IMR-90 (cell line): Measurements from ENCODE around the gene JAKMIP3.

ENCODE experiments used
- BHLHE40 ChIP-seq: fragments of 150-350 bp; IDR thresholded peaks from 2 replicates; pipeline ENCODE4 v1.6.1; 2016; ENCODE audit warnings: mild to moderate bottlenecking, low read depth, low read length
- ELK1 ChIP-seq: fragments of 150-350 bp; IDR thresholded peaks from 2 replicates; pipeline ENCODE4 v1.6.1; 2016; ENCODE audit warnings: low read depth, mild to moderate bottlenecking, low read length, moderate library complexity, borderline replicate concordance
- MAFK ChIP-seq: IDR thresholded peaks from 2 replicates; pipeline ENCODE4 v1.6.1; 2012; ENCODE audit warnings: low read depth, low read length, improper control_type of control experiment
- MAZ ChIP-seq: IDR thresholded peaks from 2 replicates; pipeline ENCODE4 v1.6.1; 2012; ENCODE audit warnings: low read depth, mild to moderate bottlenecking, low read length, improper control_type of control experiment, moderate library complexity, borderline replicate concordance
- MXI1 ChIP-seq: IDR thresholded peaks from 2 replicates; pipeline ENCODE4 v1.6.1; 2012; ENCODE audit warnings: low read depth, mild to moderate bottlenecking, low read length, moderate library complexity, borderline replicate concordance
- NFE2L2 ChIP-seq: fragments of 150-350 bp; IDR thresholded peaks from 2 replicates; pipeline ENCODE4 v1.6.1; 2016; ENCODE audit warnings: low read depth, mild to moderate bottlenecking, low read length
- POLR2A ChIP-seq: IDR thresholded peaks from 2 replicates; pipeline ENCODE4 v1.6.1; 2012; ENCODE audit warnings: mild to moderate bottlenecking, low read depth, low read length
- RAD21 ChIP-seq: IDR thresholded peaks from 2 replicates; pipeline ENCODE4 v1.6.1; 2012; ENCODE audit warnings: low read length, improper control_type of control experiment
- RFX5 ChIP-seq: IDR thresholded peaks from 2 replicates; pipeline ENCODE4 v1.8.0; 2012; ENCODE audit warnings: low read depth, mild to moderate bottlenecking, low read length, moderate library complexity
- SMC3 ChIP-seq: fragments of 150-350 bp; IDR thresholded peaks from 2 replicates; pipeline ENCODE4 v1.6.1; 2016; ENCODE audit warnings: low read depth, mild to moderate bottlenecking, antibody characterized with exemption, low read length, moderate library complexity
- TF ChIP-seq, protein P1 (sequence below): conservative IDR thresholded peaks from 2 replicates; pipeline ENCODE4 v1.5.1; 2012; ENCODE audit warnings: mild to moderate bottlenecking, low read depth, low read length, improper control_type of control experiment
- TF ChIP-seq, protein P2 (sequence below): fragments of 150-350 bp; IDR thresholded peaks from 2 replicates; pipeline ENCODE4 v1.6.1; 2017; ENCODE audit warnings: mild to moderate bottlenecking, antibody characterized with exemption, low read length, low read depth

- TF ChIP-seq MXI1 (no peak), POLR2A (no peak), BHLHE40 (no peak), ELK1 (no peak), NFE2L2 (no peak), RFX5 (no peak), SMC3 (no peak), RAD21 (no peak), MAFK (no peak), MAZ (no peak)
- TF ChIP-seq, protein P1, sequence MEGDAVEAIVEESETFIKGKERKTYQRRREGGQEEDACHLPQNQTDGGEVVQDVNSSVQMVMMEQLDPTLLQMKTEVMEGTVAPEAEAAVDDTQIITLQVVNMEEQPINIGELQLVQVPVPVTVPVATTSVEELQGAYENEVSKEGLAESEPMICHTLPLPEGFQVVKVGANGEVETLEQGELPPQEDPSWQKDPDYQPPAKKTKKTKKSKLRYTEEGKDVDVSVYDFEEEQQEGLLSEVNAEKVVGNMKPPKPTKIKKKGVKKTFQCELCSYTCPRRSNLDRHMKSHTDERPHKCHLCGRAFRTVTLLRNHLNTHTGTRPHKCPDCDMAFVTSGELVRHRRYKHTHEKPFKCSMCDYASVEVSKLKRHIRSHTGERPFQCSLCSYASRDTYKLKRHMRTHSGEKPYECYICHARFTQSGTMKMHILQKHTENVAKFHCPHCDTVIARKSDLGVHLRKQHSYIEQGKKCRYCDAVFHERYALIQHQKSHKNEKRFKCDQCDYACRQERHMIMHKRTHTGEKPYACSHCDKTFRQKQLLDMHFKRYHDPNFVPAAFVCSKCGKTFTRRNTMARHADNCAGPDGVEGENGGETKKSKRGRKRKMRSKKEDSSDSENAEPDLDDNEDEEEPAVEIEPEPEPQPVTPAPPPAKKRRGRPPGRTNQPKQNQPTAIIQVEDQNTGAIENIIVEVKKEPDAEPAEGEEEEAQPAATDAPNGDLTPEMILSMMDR: no peak
- TF ChIP-seq, protein P2, sequence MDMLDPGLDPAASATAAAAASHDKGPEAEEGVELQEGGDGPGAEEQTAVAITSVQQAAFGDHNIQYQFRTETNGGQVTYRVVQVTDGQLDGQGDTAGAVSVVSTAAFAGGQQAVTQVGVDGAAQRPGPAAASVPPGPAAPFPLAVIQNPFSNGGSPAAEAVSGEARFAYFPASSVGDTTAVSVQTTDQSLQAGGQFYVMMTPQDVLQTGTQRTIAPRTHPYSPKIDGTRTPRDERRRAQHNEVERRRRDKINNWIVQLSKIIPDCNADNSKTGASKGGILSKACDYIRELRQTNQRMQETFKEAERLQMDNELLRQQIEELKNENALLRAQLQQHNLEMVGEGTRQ: no peak
Measured at GRCh38 chr10:132114953-132115520, 49.3 kb downstream of the JAKMIP3 start.
